Stomach (tissue), 4 donors: ENCODE measurements around the gene ATP1A1.

Source experiments
- CTCF ChIP-seq, 7 experiments: fragments of 450-650 bp in 4 of 7; fragments of 200-600 bp in 3 of 7; sonication (generic) in 3 of 7; IDR thresholded peaks; one replicate each; pipeline ENCODE4 v1.5.1; 2016 to 2019; ENCODE audit warnings: antibody characterized with exemption in 7 of 7, control low read depth in 2 of 7, mild to moderate bottlenecking in 1 of 7
- POLR2A ChIP-seq, 4 donors: fragments of 450-650 bp; IDR thresholded peaks; one replicate each; pipeline ENCODE4 v1.6.1; 2016; ENCODE audit warnings: antibody characterized with exemption in 4 of 4, control low read depth in 2 of 4, mild to moderate bottlenecking in 1 of 4, moderate library complexity in 1 of 4

DNA sequence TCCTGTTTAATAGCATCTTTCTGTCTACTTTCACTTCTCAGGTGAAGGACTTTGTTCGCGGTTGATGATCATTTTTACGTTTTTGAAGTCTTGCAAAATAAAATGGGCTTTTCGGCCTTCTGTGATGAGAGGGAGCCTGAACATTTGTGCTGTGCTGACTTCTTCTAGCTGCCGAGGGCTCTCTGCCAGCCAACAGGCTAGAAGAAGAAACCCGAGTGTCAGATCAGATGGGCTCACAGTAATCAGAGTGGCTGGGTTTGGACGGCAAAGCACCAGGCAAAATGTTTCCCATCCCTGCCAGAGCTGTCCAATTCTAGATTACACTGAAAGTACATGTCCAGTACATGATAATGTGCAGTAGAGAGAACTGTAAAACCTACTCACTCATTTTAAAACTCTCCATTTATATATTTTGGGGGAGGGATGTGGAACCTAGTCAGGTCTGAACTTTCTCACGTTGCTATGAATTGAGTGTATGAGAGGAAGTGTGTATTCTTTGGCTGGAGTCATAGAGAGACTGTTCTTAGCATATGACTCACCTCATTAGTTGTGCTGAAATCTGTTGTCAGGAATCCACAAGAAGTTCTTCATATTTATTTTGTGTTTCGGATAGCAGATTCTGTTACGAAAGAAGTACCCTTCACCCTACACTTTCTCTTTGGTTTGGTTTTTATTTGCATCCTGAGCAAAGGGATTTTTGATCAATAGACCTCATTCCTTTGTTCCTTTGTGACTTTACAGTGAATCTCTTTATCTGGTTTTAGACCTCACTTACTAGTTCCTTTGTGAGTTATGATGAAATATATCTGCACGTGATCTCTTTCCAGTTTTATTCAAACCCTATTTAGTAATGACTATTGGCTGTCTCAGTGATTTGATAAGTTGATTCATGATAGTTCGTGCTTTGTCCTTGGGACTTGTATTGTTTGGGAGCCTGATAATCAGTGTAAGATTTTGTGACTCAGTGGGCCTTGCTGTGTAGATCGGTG, 4.8 kb downstream of the ATP1A1 start:
- TF ChIP-seq CTCF (IDR thresholded peaks at IDR 0.05): no peak
- no peak for TF ChIP-seq POLR2A (IDR thresholded peaks at IDR 0.05)
